ENCODE results near the gene SDK1.

SDK1 gene

DNA sequence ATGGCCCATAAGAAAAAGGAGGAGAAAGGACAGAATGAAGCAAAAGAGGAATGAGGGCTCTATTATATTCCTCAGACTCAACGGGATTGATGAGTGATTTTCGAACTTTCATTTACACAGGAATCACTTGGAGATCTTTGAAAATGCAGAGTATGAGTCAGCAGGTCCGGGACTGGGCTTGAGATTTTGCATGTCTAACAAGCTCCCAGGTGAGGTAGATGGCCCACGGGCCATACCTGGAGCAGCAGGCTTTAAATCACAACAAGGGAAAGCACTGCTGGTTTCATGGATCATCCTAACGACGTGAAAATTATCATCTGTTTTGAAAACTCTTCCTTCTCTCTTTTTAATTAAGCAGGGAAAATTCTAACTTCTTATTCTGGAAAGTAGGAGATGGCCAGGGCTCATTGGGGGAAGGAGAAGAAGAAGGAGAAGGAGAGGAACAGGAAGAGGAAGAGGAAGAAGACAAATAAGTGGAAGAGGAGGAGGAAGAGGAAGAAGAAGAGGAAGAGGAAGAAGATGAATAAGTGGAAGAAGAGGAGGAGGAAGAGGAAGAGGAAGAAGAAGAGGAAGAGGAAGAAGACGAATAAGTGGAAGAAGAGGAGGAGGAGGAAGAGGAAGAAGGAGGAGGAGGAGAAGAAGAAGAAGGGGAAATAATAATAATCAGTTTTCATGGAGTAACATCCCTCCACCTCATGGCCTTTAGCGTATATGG lies 3.8 kb upstream of the SDK1 start:
- TF ChIP-seq PKNOX1 (IDR thresholded peaks at IDR 0.05), result no peak
- no peak for TF ChIP-seq FOXK2 (IDR thresholded peaks at IDR 0.05)
- TF ChIP-seq HDGF (IDR thresholded peaks at IDR 0.05; ENCODE audit: borderline replicate concordance), result no peak
- no peak for TF ChIP-seq LEF1 (IDR thresholded peaks at IDR 0.05; ENCODE audit: borderline replicate concordance)
- TF ChIP-seq BHLHE40 (IDR thresholded peaks at IDR 0.05; ENCODE audit: borderline replicate concordance), result no peak
- TF ChIP-seq FOXA1 (IDR thresholded peaks at IDR 0.05), result no peak
- TF ChIP-seq NFRKB (IDR thresholded peaks at IDR 0.05), result no peak
- TF ChIP-seq FOXM1 (IDR thresholded peaks at IDR 0.05; ENCODE audit: borderline replicate concordance), result no peak
- no peak for TF ChIP-seq TARDBP (IDR thresholded peaks at IDR 0.05)
- TF ChIP-seq L3MBTL2 (conservative IDR thresholded peaks at IDR 0.05), result no peak
- ChIA-PET CTCF (no interaction called here), POLR2A (no interaction called here)
- DNase-seq (ENCODE audit: extremely low spot score), result no peak

DNA sequence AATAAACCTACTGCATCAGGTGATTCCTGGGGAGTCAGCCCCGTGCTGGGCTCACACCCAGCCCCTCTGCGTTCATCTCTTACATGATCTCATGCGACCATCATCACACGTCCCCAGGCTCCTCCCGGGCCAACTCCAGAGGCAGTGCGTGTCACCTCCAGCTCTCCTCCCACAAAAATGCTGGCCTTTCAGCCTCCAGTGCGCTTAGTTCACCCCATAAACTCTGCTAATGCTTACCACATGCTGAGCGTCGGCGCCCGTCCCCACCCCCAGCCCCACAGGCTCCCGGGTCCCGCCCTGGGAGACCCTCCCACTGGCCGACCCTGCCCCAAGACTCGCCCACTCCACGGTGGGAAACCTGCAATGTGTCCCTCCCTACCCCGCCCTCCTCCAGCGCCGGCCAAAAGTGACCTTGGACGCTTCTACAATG lies 816 bp upstream of the SDK1 start:
- peak; percentile 28 for DNase-seq (ENCODE audit: extremely low spot score)
- CTCF ChIA-PET, result interaction anchor here (1.2 to 2.0 kb wide), 2 partner anchors 34 to 373 kb away, joined by 3 to 5 read pairs; no protein-coding TSS in a partner anchor
- POLR2A ChIA-PET, result interaction anchor here (1.4 kb wide), 1 partner anchor 82 kb away, joined by 6 read pairs; no protein-coding TSS in a partner anchor
- TF ChIP-seq L3MBTL2 (conservative IDR thresholded peaks at IDR 0.05) (no peak), PKNOX1 (IDR thresholded peaks at IDR 0.05) (no peak), CTBP1 (IDR thresholded peaks at IDR 0.05; ENCODE audit: borderline replicate concordance) (no peak), BHLHE40 (IDR thresholded peaks at IDR 0.05; ENCODE audit: borderline replicate concordance) (no peak), FOXM1 (IDR thresholded peaks at IDR 0.05; ENCODE audit: borderline replicate concordance) (no peak), ELF4 (IDR thresholded peaks at IDR 0.05) (no peak), ARNT (IDR thresholded peaks at IDR 0.05) (no peak), HDGF (IDR thresholded peaks at IDR 0.05; ENCODE audit: borderline replicate concordance) (no peak), TARDBP (IDR thresholded peaks at IDR 0.05) (no peak), NFRKB (IDR thresholded peaks at IDR 0.05) (no peak), ZNF384 (IDR thresholded peaks at IDR 0.05) (no peak), FOXA1 (IDR thresholded peaks at IDR 0.05) (no peak), LEF1 (IDR thresholded peaks at IDR 0.05; ENCODE audit: borderline replicate concordance) (no peak), SUZ12 (IDR thresholded peaks at IDR 0.05) (no peak), SP1 (IDR thresholded peaks at IDR 0.05) (no peak), FOXK2 (IDR thresholded peaks at IDR 0.05) (no peak)

DNA sequence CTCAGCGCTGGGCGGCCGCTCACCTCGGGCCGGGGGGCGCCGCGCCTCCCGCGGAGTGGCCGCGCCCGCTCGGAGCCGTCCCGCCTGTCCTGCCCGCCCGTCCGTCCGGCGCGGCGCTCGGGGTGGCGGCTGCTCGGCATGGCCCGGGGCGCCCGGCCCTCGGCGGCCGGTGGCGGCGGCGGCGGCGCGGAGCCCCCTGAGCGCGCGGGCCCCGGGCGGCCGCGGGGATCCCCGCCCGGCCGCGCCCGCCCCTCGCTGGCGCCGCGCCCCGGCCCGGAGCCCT lies 338 bp downstream of the SDK1 start:
- CTCF ChIA-PET, result interaction anchor here (1.8 kb wide), 1 partner anchor 180 kb away, joined by 6 read pairs; no protein-coding TSS in a partner anchor
- DNase-seq (ENCODE audit: extremely low spot score), result peak; percentile 17
- POLR2A ChIA-PET, result no interaction called here
- TF ChIP-seq CTBP1 (IDR thresholded peaks at IDR 0.05; ENCODE audit: borderline replicate concordance), result no peak
- TF ChIP-seq L3MBTL2 (conservative IDR thresholded peaks at IDR 0.05), result no peak
- TF ChIP-seq ELF4 (IDR thresholded peaks at IDR 0.05), result no peak
- TF ChIP-seq TARDBP (IDR thresholded peaks at IDR 0.05), result no peak
- no peak for TF ChIP-seq PKNOX1 (IDR thresholded peaks at IDR 0.05)

DNA sequence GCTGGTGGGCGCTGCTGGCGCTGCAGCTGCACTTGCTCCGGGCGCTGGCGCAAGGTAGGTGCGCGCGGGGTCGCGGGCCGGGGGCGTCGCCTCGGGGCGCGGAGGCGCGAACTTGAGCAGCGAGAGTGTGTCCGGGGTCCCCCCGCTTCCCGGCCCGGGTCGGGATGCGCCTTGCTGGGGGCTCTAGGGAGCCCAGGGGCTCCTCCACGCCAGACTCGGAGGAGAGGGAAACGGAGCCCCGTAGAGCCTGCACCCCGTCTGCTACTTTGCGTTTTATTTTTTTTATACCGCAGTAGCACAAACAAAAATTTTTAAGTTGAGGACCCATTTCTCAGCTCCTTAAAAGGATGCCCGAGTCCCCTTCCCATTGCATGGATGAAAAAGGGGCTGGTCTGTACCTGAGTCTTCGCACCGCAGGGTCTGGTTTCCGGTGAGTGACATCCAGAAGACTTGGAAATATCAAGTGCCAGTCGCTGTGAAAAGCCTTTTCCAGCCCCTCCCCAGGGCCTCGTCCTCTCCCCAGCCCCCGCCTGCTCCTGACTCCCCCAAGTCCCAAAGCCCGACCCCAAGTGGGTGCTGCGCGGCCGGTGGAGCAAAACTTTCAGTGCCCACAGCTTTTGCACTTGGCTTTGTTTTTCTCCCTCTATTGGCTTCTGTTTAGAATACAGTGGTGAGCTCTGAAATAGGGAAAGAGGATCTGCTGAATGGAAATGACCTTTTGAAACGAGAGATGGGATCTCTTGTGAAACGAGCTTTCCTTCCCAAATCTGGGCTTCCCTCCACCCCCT lies 973 bp downstream of the SDK1 start:
- TF ChIP-seq PKNOX1 (IDR thresholded peaks at IDR 0.05) (0 out of 2 replicates have a peak, but pooled peaks have one; percentile 38), ZNF384 (IDR thresholded peaks at IDR 0.05) (no peak)
- CTCF ChIA-PET, result interaction anchor here (0.7 to 1.8 kb wide), 2 partner anchors 101 to 180 kb away, joined by 3 to 6 read pairs; no protein-coding TSS in a partner anchor
- peak; percentile 32 for DNase-seq (ENCODE audit: extremely low spot score)
- POLR2A ChIA-PET, result no interaction called here

GRCh38 chr7:3302681-3303320 lies 1.7 kb downstream of the SDK1 start:
- POLR2A ChIA-PET, result no interaction called here
- CTCF ChIA-PET, result interaction anchor here (0.7 to 1.8 kb wide), 2 partner anchors 100 to 179 kb away, joined by 3 to 6 read pairs; no protein-coding TSS in a partner anchor
- DNase-seq (ENCODE audit: extremely low spot score), result no peak
- no peak for TF ChIP-seq ELF4 (IDR thresholded peaks at IDR 0.05)
- peak; percentile 74 for TF ChIP-seq PKNOX1 (IDR thresholded peaks at IDR 0.05)
